WTC11 (cell line): ENCODE measurements around the gene STS.

Experiments
- ATF3 ChIP-seq: sonication (generic); formaldehyde crosslinking; conservative IDR thresholded peaks from 2 replicates; pipeline ENCODE4 v1.8.1; 2022; ENCODE audit warnings: mild to moderate bottlenecking, missing genetic modification reagents
- ATF6 ChIP-seq: sonication (generic); formaldehyde crosslinking; IDR thresholded peaks from 2 replicates; pipeline ENCODE4 v1.8.1; 2023; ENCODE audit warnings: mild to moderate bottlenecking, missing genetic modification reagents
- CREB1 ChIP-seq: sonication (generic); formaldehyde crosslinking; IDR thresholded peaks from 2 replicates; pipeline ENCODE4 v1.8.0; 2023; ENCODE audit warnings: mild to moderate bottlenecking, missing genetic modification reagents
- CTCF ChIP-seq: fragments of 200-600 bp; IDR thresholded peaks from 2 replicates; pipeline ENCODE4 v1.8.0; 2022; ENCODE audit warnings: antibody characterized with exemption
- FOXP1 ChIP-seq: sonication (generic); formaldehyde crosslinking; IDR thresholded peaks from 2 replicates; pipeline ENCODE4 v1.8.0; 2022; ENCODE audit warnings: missing genetic modification reagents, mild to moderate bottlenecking, moderate library complexity, borderline replicate concordance
- GRHL2 ChIP-seq: fragments of 250-450 bp; sonication (Bioruptor Pico); IDR thresholded peaks from 2 replicates; pipeline ENCODE4 v1.8.0; 2022; ENCODE audit warnings: mild to moderate bottlenecking, moderate library complexity; ENCODE audit not compliant: insufficient replicate concordance, severe bottlenecking
- GTF2I ChIP-seq: fragments of 250-450 bp; sonication (Bioruptor Pico); conservative IDR thresholded peaks from 2 replicates; pipeline ENCODE4 v1.4.0; 2021; ENCODE audit warnings: mild to moderate bottlenecking
- PRRX2 ChIP-seq: fragments of 250-450 bp; sonication (Bioruptor Pico); IDR thresholded peaks from 2 replicates; pipeline ENCODE4 v1.8.0; 2021; ENCODE audit warnings: mild to moderate bottlenecking
- SP1 ChIP-seq: sonication (generic); formaldehyde crosslinking; conservative IDR thresholded peaks from 2 replicates; pipeline ENCODE4 v1.8.1; 2022; ENCODE audit warnings: missing genetic modification reagents

GRCh38 chrX:7146020-7146702, 1.4 kb upstream of the STS start:
- TF ChIP-seq CTCF (no peak), ATF3 (CRISPR knock-in tag) (no peak), SP1 (CRISPR knock-in tag) (no peak), CREB1 (CRISPR knock-in tag) (no peak), GRHL2 (CRISPR knock-in tag) (no peak), ATF6 (CRISPR knock-in tag) (no peak), FOXP1 (CRISPR knock-in tag) (no peak), GTF2I (no peak), PRRX2 (CRISPR knock-in tag) (no peak)
